Left colon (tissue), 2 donors: Measurements from ENCODE around the gene PIERCE2. TPM values are rescaled to one million over a fixed set of nuclear protein-coding genes. Genes with fewer than 3 reads are reported as not detected.
"Not testable (repeated sequence)": the region's sequence is repeated elsewhere in the genome, so short reads cannot be mapped to it uniquely, and the experiment has no call there.

Source experiments
- ATAC-seq: fragments of 200-7000 bp; cut with Tn5 transposase; one replicate; pipeline ENCODE4 v1.9.1; 2020; ENCODE audit warnings: mild to moderate bottlenecking, moderate library complexity
- DNase-seq, 2 donors: peaks; one replicate each; pipeline ENCODE4 v3.0.0-alpha.2; 2020
- intact Hi-C, 2 donors: fragments of 100-400 bp; cut with DNase I in 1 of 2; cut with micrococcal nuclease in 1 of 2; formaldehyde crosslinking; loops; one replicate each; pipeline versions ENCODE4 v1.11.2 to v1.14.0; 2022; cut with DNase I, micrococcal nuclease
- microRNA-seq, 2 donors: library from miRNA; unstranded; fragments of <30 nt; microRNA quantifications; one replicate each; pipeline versions ENCODE4 v1.1.0 to v1.2.0, GENCODE V29; 2020
- total RNA-seq, 2 donors: library from RNA; stranded (reverse); fragmentation: NEBNext Ultra II Directional; extraction: Animal tissue kit (Norgen Biotek cat#: 25700); gene quantifications; one replicate each; pipeline ENCODE4 v1.2.1, GENCODE V29; 2021
- donor health status: DM: no; HTN: no; CAD: no.
- donor health status: DM: yes; HTN: yes; CAD: no.

The PIERCE2 gene
- total RNA-seq, 2 donors from 2014 or later, result 5.3 to 5.4 TPM

GRCh38 chr15:55417678-55418077, 9.4 kb downstream of the PIERCE2 start:
- intact Hi-C loops, result not testable (repeated sequence)

DNA sequence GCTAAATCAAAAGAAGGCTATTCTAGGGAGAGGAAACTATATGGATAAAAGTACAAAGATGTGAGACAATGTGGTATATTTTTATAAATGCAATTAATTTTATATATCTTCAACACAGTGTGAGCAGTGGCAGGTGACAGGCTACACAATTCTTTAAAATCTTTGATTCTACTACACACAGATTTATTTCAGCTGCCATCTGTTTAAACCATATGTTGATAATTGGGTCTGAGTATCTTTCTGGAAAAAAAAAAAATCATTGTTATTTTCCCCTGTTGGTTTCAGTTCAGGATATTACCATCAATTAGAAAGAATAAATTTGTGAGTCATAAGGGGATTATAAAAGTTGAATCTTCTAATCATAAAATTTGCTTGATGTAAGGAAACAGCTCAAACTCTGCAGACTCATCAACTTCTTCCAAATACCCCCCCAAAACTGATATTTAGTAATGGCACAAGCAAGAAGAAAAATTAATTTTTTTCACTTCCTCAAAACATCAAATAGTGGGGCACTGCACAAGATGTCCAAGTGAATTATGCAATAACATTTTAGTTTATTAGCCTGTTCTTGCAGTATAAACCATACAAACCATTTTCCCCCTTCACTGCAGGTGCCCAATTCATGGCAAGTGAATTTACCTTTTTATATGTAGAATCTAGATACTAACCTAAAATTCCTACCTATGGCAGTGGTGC, 12.0 kb downstream of the PIERCE2 start:
- no peak for DNase-seq
- no peak for ATAC-seq
- intact Hi-C loops, result no loop called here

More at GRCh38 chr15:55417678-55418077, 9.4 kb downstream of the PIERCE2 start:
- peak; percentile 53 for ATAC-seq
- peak; percentile 17 to 36 for DNase-seq

DNA sequence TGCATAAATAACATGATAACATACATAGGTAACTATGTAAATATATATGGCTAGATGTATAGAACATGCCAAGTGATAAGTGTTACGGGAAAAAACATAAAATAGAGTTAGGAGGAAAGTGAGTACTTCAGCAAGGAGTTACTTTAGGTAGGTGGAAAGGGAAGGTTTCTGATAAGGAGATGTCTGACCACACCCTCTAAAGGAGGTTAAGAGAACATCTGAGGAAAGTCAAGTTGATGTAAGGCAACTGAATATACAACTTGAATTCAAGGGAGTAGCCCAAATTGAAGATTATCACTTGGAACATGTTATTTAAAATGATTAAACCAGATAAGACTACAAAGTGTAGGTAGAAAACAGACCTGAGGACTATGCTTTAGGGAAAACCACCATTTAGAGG, 13.8 kb downstream of the PIERCE2 start:
- intact Hi-C loops, result no loop called here
- DNase-seq, result no peak

GRCh38 chr15:55434989-55435825, 26.9 kb downstream of the PIERCE2 start:
- no peak for DNase-seq
- intact Hi-C loops, result no loop called here
- peak; percentile 85 for ATAC-seq

More for the DNA sequence above, 13.8 kb downstream of the PIERCE2 start:
- no peak for ATAC-seq

GRCh38 chr15:55443141-55443540, 34.8 kb downstream of the PIERCE2 start:
- DNase-seq, intact Hi-C loops, ATAC-seq: not testable (repeated sequence)

- intact Hi-C loops, DNase-seq, ATAC-seq: not testable (repeated sequence)
Observed at GRCh38 chr15:55445936-55446335, 37.6 kb downstream of the PIERCE2 start.

- ATAC-seq, intact Hi-C loops, DNase-seq: not testable (repeated sequence)
Observed at GRCh38 chr15:55446379-55447029, 38.2 kb downstream of the PIERCE2 start.

- DNase-seq, ATAC-seq, intact Hi-C loops: not testable (repeated sequence)
Observed at GRCh38 chr15:55447030-55447394, 38.7 kb downstream of the PIERCE2 start.

DNA sequence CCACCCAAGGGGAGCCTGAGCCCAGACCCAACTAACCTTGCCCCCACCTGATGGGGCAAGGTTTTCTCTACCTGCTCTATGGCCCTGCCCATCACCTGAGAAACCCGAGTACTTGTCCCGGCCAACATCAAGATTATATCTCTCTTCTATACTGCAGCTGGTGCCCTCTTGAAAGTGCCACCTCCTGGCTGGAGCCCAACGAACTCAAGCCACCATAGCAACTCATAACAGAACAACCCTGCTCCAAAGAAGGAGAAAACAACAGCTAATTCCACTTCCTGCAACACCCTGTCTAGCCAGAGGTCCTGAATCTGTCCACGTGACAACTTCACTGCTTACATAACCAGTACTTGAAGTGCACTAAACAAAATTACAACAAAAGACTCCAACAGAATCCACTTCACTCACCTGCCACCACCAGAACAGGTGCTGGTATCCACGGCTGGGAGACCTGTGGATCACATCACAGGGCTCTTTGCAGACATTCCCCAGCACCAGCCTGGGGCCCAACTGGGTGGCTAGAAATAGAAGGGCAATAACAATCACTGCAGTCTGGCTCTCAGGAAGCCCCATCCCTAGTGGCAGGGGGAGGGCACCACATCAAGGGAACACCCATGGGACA, 49.2 kb downstream of the PIERCE2 start:
- intact Hi-C loops, result no loop called here
- ATAC-seq (no peak), DNase-seq (no peak)

- ATAC-seq (no peak), DNase-seq (no peak)
- intact Hi-C loops, result no loop called here
Observed at GRCh38 chr15:55461447-55461846, 53.2 kb downstream of the PIERCE2 start.

DNA sequence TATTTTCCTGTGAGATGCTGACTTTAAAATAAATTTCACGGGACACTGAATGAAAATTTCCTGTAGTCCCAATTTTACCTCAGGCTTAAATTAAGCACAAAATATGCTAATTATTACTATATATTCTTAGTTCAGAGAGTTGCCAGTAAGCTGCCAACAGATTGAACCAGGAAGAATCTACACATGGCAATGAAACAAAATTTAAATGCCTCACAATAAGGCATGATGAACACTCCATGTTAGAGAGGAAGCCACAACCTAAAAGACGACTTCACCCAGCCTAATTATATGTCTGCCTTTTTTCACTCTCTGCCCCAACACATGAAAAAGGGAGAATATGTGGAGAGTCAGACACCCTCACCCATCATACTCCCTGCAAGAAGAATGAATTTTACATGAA, 60.0 kb downstream of the PIERCE2 start:
- intact Hi-C loops, result no loop called here
- ATAC-seq, result no peak
- DNase-seq, result no peak

Small RNAs within 50 kb of the gene (microRNA-seq; reads per million reads assigned to microRNA genes)
- 84.8 to 121 reads per million in 2 donors for gene MIR628

Other genes with a start within 250 kb of the PIERCE2 start
- 10 to 100 TPM; 36.0 to 46.0 TPM for gene RSL24D1, start 211.6 kb upstream of the PIERCE2 start, total RNA-seq
- gene RAB27A, start 118.7 kb upstream of the PIERCE2 start, total RNA-seq, result 10 to 100 TPM; 82.8 to 98.0 TPM
- 10 to 100 TPM in 1 of 2 donors, 1 to 10 TPM in 1; 8.9 to 10.1 TPM for gene PIGBOS1, start 89.4 kb upstream of the PIERCE2 start, total RNA-seq
- gene PIGB, start 89.3 kb upstream of the PIERCE2 start, total RNA-seq, result 10 to 100 TPM; 14.5 to 15.9 TPM
- 10 to 100 TPM; 45.5 to 65.6 TPM for gene CCPG1, start 136 bp upstream of the PIERCE2 start, total RNA-seq
- under 1 TPM in 1 of 2 donors, not detected in 1; 0.17 TPM for gene DNAAF4, start 99.7 kb downstream of the PIERCE2 start, total RNA-seq
- gene PYGO1, start 179.8 kb downstream of the PIERCE2 start, total RNA-seq, result 1 to 10 TPM in 1 of 2 donors, under 1 TPM in 1; 0.73 to 2.5 TPM